Retinal pigment epithelial cell (primary cell): ENCODE results near the gene MRPS24.
A peak's percentile ranks its signal among the peaks of the same experiment; 100 is the strongest.

Source experiments
- DNase-seq: peaks from one replicate; pipeline ENCODE4 v3.0.0-alpha.2; 2010; ENCODE audit warnings: low read depth
- H3K4me3 ChIP-seq: 2 replicates; pipeline ENCODE4 v1.5.1; 2011; ENCODE audit warnings: mild to moderate bottlenecking, low read length, control low read depth, moderate library complexity
- TF ChIP-seq, protein P1 (sequence below): conservative IDR thresholded peaks from 2 replicates; pipeline ENCODE4 v1.5.1; 2011; ENCODE audit warnings: low read depth, low read length, control low read depth, inconsistent platforms

Gene MRPS24

DNA sequence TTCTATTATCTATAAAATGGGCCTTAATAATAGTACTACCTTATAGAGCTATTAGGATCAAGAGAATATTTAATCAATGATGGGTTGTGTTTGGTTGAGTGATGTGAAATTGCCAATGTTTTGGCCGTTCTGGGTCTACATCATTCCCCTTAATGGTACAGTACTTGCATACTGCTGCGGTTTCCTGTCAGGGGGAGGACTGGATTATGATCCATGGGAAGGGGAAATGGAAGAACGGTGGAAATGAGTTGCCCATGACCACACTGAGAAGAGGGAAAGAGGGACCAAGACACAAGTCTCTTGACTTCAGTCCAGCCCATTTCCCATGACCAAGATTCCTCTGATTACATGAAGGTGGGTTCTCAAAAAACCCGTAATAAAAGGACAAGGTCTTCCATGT is 999 bp upstream of the MRPS24 start:
- TF ChIP-seq, protein P1, sequence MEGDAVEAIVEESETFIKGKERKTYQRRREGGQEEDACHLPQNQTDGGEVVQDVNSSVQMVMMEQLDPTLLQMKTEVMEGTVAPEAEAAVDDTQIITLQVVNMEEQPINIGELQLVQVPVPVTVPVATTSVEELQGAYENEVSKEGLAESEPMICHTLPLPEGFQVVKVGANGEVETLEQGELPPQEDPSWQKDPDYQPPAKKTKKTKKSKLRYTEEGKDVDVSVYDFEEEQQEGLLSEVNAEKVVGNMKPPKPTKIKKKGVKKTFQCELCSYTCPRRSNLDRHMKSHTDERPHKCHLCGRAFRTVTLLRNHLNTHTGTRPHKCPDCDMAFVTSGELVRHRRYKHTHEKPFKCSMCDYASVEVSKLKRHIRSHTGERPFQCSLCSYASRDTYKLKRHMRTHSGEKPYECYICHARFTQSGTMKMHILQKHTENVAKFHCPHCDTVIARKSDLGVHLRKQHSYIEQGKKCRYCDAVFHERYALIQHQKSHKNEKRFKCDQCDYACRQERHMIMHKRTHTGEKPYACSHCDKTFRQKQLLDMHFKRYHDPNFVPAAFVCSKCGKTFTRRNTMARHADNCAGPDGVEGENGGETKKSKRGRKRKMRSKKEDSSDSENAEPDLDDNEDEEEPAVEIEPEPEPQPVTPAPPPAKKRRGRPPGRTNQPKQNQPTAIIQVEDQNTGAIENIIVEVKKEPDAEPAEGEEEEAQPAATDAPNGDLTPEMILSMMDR = no peak
- H3K4me3 ChIP-seq = no peak overlapping the region
- DNase-seq = no peak

DNA sequence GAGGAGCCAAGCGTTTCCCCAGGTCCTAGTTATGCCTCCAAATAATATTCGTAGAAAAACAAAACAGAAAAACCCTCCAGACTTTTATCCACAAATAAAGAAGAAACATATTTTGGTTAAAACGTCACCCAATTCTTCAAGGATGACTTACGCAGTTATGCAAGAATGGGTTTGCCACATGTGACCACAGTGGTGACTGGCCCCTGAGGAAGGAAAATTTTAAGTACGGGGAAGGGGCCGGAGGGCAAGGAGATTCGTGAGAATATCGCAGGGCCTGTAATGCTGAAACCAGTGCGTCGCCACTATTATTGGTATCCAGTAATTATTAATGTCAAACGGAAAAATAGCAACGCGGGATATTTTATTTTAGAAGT is 537 bp upstream of the MRPS24 start:
- peak overlapping the region; percentile 80 for H3K4me3 ChIP-seq
- TF ChIP-seq, protein P1 = no peak
- DNase-seq = no peak

DNA sequence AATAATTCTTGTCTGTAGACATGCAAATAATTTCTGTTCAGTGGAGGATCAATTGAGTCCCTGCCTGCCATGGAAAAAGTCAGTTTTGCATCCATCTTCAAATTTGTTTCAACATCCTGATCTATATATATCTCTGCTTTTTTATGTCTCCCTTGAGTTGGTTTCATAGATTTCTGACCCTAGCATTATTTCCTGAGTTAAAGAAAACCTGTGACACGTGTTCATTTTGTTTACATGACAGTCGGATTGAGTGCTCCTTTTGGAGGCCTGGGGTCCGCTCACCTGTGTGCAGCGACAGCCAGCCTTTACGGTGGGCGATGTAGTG is 674 bp downstream of the MRPS24 start:
- TF ChIP-seq, protein P1 = no peak
- H3K4me3 ChIP-seq = peak overlapping the region; percentile 80
- no peak for DNase-seq

DNA sequence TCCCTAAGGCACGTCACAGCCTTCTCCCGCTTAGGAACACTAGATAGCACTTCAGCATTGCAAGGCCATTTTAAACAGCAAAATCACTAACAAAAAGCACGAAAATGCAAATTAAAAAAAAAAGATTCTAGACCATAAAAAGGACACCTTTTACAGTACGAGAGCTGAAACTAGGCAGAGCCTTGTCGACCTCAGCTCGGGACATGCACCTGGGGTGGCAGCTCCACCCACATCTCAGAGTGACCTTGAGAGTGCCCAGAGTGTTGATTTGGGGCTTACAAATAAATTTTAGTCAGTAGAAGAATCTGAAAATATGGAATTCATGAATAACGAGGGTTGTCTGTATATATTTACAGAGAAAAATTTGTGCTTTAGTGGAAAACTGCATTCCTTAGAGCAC is 1.1 kb downstream of the MRPS24 start:
- DNase-seq = no peak
- H3K4me3 ChIP-seq = peak overlapping the region; percentile 80
- TF ChIP-seq, protein P1 = no peak

DNA sequence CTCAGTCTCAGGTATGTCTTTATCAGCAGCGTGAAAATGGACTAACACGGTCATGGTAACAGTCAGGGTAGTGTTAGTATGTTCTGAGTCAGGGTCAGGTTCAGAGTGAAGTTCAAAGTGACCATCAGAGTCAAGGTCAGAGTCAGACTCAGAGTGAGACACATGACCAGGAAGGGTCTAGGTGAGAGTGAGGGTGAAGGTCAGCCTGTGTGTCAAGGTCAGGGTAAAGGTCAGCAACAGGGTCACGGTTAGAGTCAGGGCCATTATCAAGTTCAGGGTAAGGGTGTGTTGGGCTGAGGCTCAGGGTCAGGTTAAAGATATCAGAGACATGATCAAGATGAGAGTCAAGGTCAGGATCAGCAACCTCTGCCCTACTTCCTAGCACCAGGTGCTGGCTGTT is 4.0 kb downstream of the MRPS24 start:
- DNase-seq = no peak
- TF ChIP-seq, protein P1 = no peak
- no peak overlapping the region for H3K4me3 ChIP-seq

DNA sequence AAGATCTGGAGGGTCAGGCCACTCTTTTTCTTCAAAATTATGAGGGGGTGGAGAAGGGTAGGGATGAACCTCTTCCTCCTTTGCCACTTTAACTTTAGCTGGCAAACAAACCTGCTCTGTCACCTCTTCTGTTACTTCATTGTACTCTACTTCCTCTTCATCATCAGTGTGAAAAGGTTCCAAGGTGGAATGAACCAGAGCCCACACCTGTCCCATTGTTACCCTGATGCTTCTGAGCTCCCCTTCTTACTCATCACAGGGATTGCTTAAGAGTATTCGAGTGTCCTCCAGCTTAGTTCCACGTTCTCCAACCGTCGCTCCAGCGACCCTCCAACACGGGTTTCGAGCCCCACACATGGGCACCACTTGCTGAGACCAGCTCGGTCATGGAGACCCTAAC is 5.2 kb downstream of the MRPS24 start:
- no peak overlapping the region for H3K4me3 ChIP-seq
- DNase-seq = no peak
- TF ChIP-seq, protein P1 = no peak

DNA sequence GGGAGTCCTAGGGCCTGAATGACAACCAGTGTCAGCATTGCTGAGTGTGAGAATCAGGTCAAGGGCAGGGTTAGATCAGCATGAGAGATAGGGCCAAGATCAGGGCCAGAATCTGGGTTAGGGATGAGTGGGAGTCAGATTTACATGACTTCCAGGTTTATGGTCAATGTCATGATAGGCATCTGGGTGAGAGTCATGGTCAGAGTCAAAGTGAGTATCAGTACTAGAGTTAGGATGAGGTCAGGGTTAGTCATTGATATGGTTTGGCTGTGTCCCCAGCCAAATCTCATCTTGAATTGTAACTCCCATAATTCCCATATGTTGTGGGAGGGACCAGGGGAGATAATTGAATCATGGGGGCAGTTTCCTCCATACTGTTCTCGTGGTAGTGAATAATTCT is 12.3 kb downstream of the MRPS24 start:
- no peak overlapping the region for H3K4me3 ChIP-seq
- TF ChIP-seq, protein P1 = no peak
- DNase-seq = no peak
